ENCODE measurements around the gene PLA1A. TPM values are rescaled to one million over a fixed set of nuclear protein-coding genes. Genes with fewer than 3 reads are reported as not detected.
"Not testable (repeated sequence)": the region's sequence is repeated elsewhere in the genome, so short reads cannot be mapped to it uniquely, and the experiment has no call there.

PLA1A gene
- total RNA-seq, 1 donor: not detected

GRCh38 chr3:119660474-119661440 is 63.1 kb downstream of the PLA1A start, which contains the start of gene POPDC2:
Gene POPDC2, minus strand, starts transcription at chr3:119660589. Its CDS starts 166 bp downstream, at chr3:119660423.
- DNase-seq (ENCODE audit: low read depth in 2 of 3, low spot score in 2 of 3): no peak

- no peak for DNase-seq (ENCODE audit: low read depth in 2 of 3, low spot score in 2 of 3)
These were observed 65.1 kb downstream of the PLA1A start for GRCh38 chr3:119662604-119663373.

- DNase-seq (ENCODE audit: low read depth in 2 of 3, low spot score in 2 of 3): no peak
These were observed 66.2 kb downstream of the PLA1A start for GRCh38 chr3:119663885-119664284.

- DNase-seq (ENCODE audit: low read depth in 2 of 3, low spot score in 2 of 3): no peak
These were observed 66.7 kb downstream of the PLA1A start for GRCh38 chr3:119664370-119664769.

- DNase-seq (ENCODE audit: low read depth in 2 of 3, low spot score in 2 of 3): no peak
These were observed 67.2 kb downstream of the PLA1A start for GRCh38 chr3:119664850-119665379.

- DNase-seq (ENCODE audit: low read depth in 2 of 3, low spot score in 2 of 3): no peak
These were observed 68.4 kb downstream of the PLA1A start for GRCh38 chr3:119665954-119666559.

GRCh38 chr3:119669906-119670570 is 72.4 kb downstream of the PLA1A start:
- DNase-seq (ENCODE audit: low read depth in 2 of 3, low spot score in 2 of 3): no peak

GRCh38 chr3:119672776-119673175 is 75.1 kb downstream of the PLA1A start:
- no peak for DNase-seq (ENCODE audit: low read depth in 2 of 3, low spot score in 2 of 3)

GRCh38 chr3:119673875-119674274 is 76.2 kb downstream of the PLA1A start:
- no peak for DNase-seq (ENCODE audit: low read depth in 2 of 3, low spot score in 2 of 3)

GRCh38 chr3:119675188-119675874 is 77.6 kb downstream of the PLA1A start:
- DNase-seq (ENCODE audit: low read depth in 2 of 3, low spot score in 2 of 3): no peak

- DNase-seq (ENCODE audit: low read depth in 2 of 3, low spot score in 2 of 3): no peak
These were observed 78.3 kb downstream of the PLA1A start for GRCh38 chr3:119676020-119676419.

- DNase-seq (ENCODE audit: low read depth in 2 of 3, low spot score in 2 of 3): peak; percentile 98
These were observed 79.3 kb downstream of the PLA1A start, which contains the start of gene COX17 for GRCh38 chr3:119676771-119677640. Gene COX17, minus strand, starts transcription at chr3:119677406. Its CDS starts 96 bp downstream, at chr3:119677310.

- DNase-seq (ENCODE audit: low read depth in 2 of 3, low spot score in 2 of 3): no peak
These were observed 79.9 kb downstream of the PLA1A start for GRCh38 chr3:119677641-119677934.

GRCh38 chr3:119678209-119678608 is 80.5 kb downstream of the PLA1A start:
- not testable (repeated sequence) for DNase-seq (ENCODE audit: low read depth in 2 of 3, low spot score in 2 of 3)

Other genes with a start within 250 kb of the PLA1A start
- 40.7 TPM for gene TMEM39A, start 134.3 kb upstream of the PLA1A start, total RNA-seq
- 12.9 TPM for gene POGLUT1, start 128.9 kb upstream of the PLA1A start, total RNA-seq
- 62.7 TPM for gene TIMMDC1, start 99.3 kb upstream of the PLA1A start, total RNA-seq
- 0.54 TPM for gene CD80, start 38.3 kb upstream of the PLA1A start, total RNA-seq
- 7.3 TPM for gene ADPRH, start 18.4 kb upstream of the PLA1A start, total RNA-seq
- gene POPDC2, start 62.7 kb downstream of the PLA1A start, total RNA-seq: 0.54 TPM
- 7.5 TPM for gene COX17, start 79.5 kb downstream of the PLA1A start, total RNA-seq
- 0.54 TPM for gene CFAP91, start 105.1 kb downstream of the PLA1A start, total RNA-seq
- gene NR1I2, start 184.2 kb downstream of the PLA1A start, total RNA-seq: 2.4 TPM

Measured in hematopoietic multipotent progenitor cell (in vitro differentiated cells).